WERI-Rb-1 (cell line): Measurements from ENCODE around the gene RAD51B.

Source experiments
- DNase-seq: peaks from one replicate; pipeline ENCODE4 v3.0.0-alpha.2; 2020
- H3K27ac ChIP-seq: fragments of 250-450 bp; sonication (Bioruptor Pico); 2 replicates; pipeline ENCODE4 v1.5.1; 2020; ENCODE audit warnings: mild to moderate bottlenecking, moderate library complexity
- H3K27me3 ChIP-seq: fragments of 250-450 bp; sonication (Bioruptor Pico); 2 replicates; pipeline ENCODE4 v1.5.1; 2021; ENCODE audit warnings: mild to moderate bottlenecking, low read depth, moderate library complexity; ENCODE audit not compliant: insufficient read depth, severe bottlenecking
- H3K36me3 ChIP-seq: fragments of 250-450 bp; sonication (Bioruptor Pico); 2 replicates; pipeline ENCODE4 v1.5.1; 2020; ENCODE audit warnings: mild to moderate bottlenecking, moderate library complexity
- H3K4me3 ChIP-seq: 2 replicates; pipeline ENCODE4 v1.5.1; 2011; ENCODE audit warnings: low read depth, mild to moderate bottlenecking, control low read depth, low read length
- H3K9me3 ChIP-seq: fragments of 250-450 bp; sonication (Bioruptor Pico); 2 replicates; pipeline ENCODE4 v1.5.1; 2021; ENCODE audit warnings: mild to moderate bottlenecking, moderate library complexity; ENCODE audit not compliant: severe bottlenecking
- CTCF ChIP-seq: IDR thresholded peaks from 2 replicates; pipeline ENCODE4 v1.5.1; 2011; ENCODE audit warnings: low read depth, mild to moderate bottlenecking, control low read depth, inconsistent platforms, low read length

Gene RAD51B

GRCh38 chr14:67846029-67846610 is 26.5 kb downstream of the RAD51B start:
- H3K27ac ChIP-seq, result no peak overlapping the region
- H3K4me3 ChIP-seq, result no peak overlapping the region
- no peaks in the 10 kb centered on the region for H3K36me3 ChIP-seq
- peaks cover 5% of the 10 kb centered on the region for H3K9me3 ChIP-seq
- TF ChIP-seq CTCF, result no peak
- H3K27me3 ChIP-seq, result no peaks in the 10 kb centered on the region
- no peak for DNase-seq

- no peak for DNase-seq
- Histone ChIP-seq H3K9me3 (peaks cover 5% of the 10 kb centered on the region), H3K36me3 (no peaks in the 10 kb centered on the region), H3K4me3 (no peak overlapping the region), H3K27ac (no peak overlapping the region), H3K27me3 (no peaks in the 10 kb centered on the region)
- no peak for TF ChIP-seq CTCF
Observed at GRCh38 chr14:67850066-67850830, 30.7 kb downstream of the RAD51B start.

GRCh38 chr14:67851785-67852410 is 32.3 kb downstream of the RAD51B start:
- no peaks in the 10 kb centered on the region for H3K36me3 ChIP-seq
- no peak for DNase-seq
- no peak for TF ChIP-seq CTCF
- no peak overlapping the region for H3K27ac ChIP-seq
- H3K9me3 ChIP-seq, result peaks cover 5% of the 10 kb centered on the region
- no peak overlapping the region for H3K4me3 ChIP-seq
- H3K27me3 ChIP-seq, result no peaks in the 10 kb centered on the region

DNA sequence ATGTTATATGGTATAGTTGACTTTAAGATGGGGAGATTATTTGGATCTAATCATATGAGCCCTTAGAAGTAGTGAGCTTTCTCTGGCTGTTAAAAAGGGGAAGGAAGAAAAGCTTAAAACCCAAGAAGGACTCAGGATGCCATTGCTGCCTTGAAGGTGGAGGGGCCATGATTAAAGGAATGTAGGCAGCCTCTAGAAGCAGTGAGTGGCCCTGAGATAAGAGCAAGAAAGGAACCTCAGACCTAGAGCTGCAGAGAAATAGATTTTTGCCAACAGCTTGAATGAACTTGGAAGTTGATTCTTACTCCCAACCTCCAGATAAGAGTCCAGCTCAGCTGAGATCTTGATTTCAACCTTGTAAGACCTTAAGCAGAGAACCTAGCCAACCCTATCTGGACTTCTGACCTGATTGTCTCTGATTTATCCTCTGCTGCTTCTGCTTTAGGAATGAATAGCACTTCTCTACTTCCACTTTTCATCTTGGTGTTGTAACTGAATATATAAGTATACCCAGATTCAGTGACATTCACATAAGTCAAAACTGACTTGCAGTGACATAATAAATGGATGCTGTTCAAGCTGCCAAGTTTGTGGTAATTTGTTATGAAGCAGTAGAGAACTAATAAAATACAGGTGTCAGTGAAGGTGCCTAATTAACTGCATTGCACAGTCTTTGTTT is 33.5 kb downstream of the RAD51B start:
- no peak for TF ChIP-seq CTCF
- Histone ChIP-seq H3K9me3 (peaks cover 4% of the 10 kb centered on the region), H3K36me3 (no peaks in the 10 kb centered on the region)

GRCh38 chr14:67853715-67854114 is 34.1 kb downstream of the RAD51B start:
- H3K36me3 ChIP-seq, result no peaks in the 10 kb centered on the region
- DNase-seq, result no peak
- H3K4me3 ChIP-seq, result no peak overlapping the region
- H3K9me3 ChIP-seq, result peaks cover under 1% of the 10 kb centered on the region
- no peaks in the 10 kb centered on the region for H3K27me3 ChIP-seq
- no peak for TF ChIP-seq CTCF
- H3K27ac ChIP-seq, result no peak overlapping the region

More for the DNA sequence above, 33.5 kb downstream of the RAD51B start:
- Histone ChIP-seq H3K27me3 (no peaks in the 10 kb centered on the region), H3K27ac (no peak overlapping the region), H3K4me3 (no peak overlapping the region)
- DNase-seq, result no peak
